ENCODE results near the gene ITPR1. TPM values are rescaled to one million over a fixed set of nuclear protein-coding genes. Genes with fewer than 3 reads are reported as not detected.

The ITPR1 gene
- total and polyA plus RNA-seq, 5 experiments from 2014 or later, result 8.3 to 80.4 (median 10.6) TPM

DNA sequence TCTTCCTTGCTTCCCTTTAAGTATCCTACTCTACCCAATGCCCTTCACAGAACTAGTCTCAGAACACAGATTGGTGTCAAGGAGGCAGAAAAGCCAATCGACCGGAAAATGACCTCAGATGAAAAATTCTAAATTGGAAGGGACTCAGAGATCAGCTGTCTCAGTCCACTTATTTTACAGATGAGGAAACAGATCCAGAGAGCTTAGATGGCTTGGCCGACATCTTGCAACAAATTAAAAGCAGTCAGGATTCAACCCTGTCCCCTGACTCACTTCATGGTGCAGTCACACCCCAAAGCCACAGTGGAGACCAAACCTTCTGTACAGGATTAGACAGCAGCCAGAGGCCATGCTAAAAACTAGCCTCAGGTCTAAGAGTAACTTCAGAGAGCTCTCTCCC lies 316.8 kb downstream of the ITPR1 start:
- POLR2A ChIA-PET, result no interaction called here
- DNase-seq (no peak), ATAC-seq (no peak)
- Mint-ChIP-seq H3K9me3 (no peaks in the 10 kb centered on the region), H3K4me3 (no peak overlapping the region), H3K36me3 (peaks cover 10 to 75% (median 16%) of the 10 kb centered on the region in 3 donors), H3K4me1 (peaks cover 0 to 6% (median 1%) of the 10 kb centered on the region in 4 donors), H3K27me3 (no peaks in the 10 kb centered on the region), H3K27ac (peak overlapping the region in 2 of 10 donors; percentile 4 to 31)

DNA sequence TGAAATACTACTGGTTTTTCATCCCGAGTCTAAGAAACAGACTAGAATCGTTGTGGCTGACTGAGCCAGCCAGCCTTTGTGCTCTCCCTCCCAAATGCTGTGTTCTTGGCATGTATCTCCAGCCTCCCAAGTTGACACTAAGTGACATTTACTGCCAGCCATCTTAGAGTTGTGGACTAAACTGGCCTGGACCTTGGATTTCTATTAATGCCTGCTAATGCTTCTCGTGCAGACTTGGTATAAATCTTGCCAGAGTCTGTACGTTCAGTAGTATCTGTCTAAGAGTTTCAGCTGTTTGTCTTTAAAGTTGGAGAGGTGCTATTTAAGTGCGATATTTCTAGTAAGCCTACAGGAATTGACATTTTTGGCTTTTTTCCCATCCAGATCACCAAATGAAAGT lies 319.4 kb downstream of the ITPR1 start:
- H3K36me3 Mint-ChIP-seq, result peaks cover 21 to 75% (median 30%) of the 10 kb centered on the region in 3 donors
- ATAC-seq, result no peak
- no peaks in the 10 kb centered on the region for H3K27me3 Mint-ChIP-seq
- DNase-seq, result no peak
- H3K4me3 Mint-ChIP-seq, result no peak overlapping the region
- H3K4me1 Mint-ChIP-seq, result peaks cover 0 to 4% (median 0%) of the 10 kb centered on the region in 4 donors
- peaks cover 0 to 4% (median 0%) of the 10 kb centered on the region in 9 donors for H3K9me3 Mint-ChIP-seq
- POLR2A ChIA-PET, result no interaction called here
- H3K27ac Mint-ChIP-seq, result peak overlapping the region in 2 of 10 donors; percentile 22 to 26

DNA sequence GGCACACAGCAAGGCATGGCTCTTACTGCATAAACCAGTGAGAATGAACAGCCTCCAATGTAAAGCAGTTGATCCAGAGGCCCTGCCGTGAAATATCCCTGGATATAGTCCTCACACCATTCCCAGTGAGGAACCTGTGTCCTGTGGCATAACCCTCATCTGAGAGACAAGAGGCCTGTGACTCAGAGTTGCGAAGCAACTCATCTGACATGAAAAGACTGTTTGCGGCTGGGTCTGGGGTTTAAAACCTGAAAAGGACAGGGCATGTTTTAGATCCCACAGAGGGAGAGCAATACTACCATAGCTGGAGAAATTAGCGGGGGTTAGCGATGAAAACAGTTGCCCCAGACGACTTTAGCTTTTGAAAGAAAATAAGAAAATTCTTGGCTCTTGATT lies 320.8 kb downstream of the ITPR1 start:
- no peak overlapping the region for H3K4me3 Mint-ChIP-seq
- ATAC-seq, result no peak
- no peak for DNase-seq
- POLR2A ChIA-PET, result no interaction called here
- peaks cover 0 to 2% (median 0%) of the 10 kb centered on the region in 4 donors for H3K4me1 Mint-ChIP-seq
- H3K36me3 Mint-ChIP-seq, result peaks cover 23 to 75% (median 35%) of the 10 kb centered on the region in 3 donors
- H3K9me3 Mint-ChIP-seq, result peaks cover 0 to 4% (median 0%) of the 10 kb centered on the region in 9 donors
- no peaks in the 10 kb centered on the region for H3K27me3 Mint-ChIP-seq
- peak overlapping the region in 2 of 10 donors; percentile 47 to 59 for H3K27ac Mint-ChIP-seq

DNA sequence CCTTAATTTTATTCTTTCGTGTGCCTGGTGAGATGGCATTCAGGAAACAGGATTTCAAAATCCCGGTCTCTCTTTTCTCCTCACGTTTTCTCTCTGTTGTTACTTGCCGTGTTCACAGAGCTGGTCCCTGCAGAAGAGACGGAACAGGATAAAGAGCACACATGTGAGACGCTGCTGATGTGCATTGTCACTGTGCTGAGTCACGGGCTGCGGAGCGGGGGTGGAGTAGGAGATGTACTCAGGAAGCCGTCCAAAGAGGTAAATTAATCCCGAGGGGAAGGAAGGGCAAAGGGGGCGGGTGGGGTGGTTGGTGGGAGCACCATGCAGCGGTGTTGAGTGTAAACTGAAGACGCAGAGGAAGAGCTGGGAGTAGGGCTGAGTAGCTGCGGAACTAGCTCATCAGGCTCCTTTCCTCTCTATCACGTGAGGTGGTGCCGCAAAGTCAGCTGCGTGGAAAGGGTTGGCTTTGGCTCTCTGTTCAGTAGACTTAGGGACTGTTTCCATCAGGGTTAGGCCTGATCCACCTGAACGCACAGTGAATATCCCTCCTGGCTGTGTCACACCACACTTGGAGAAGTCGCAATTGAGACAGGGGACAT lies 321.3 kb downstream of the ITPR1 start:
- POLR2A ChIA-PET, result no interaction called here
- Mint-ChIP-seq H3K4me3 (no peak overlapping the region), H3K27me3 (no peaks in the 10 kb centered on the region), H3K27ac (peak overlapping the region in 2 of 10 donors; percentile 17 to 47), H3K9me3 (peaks cover 0 to 4% (median 0%) of the 10 kb centered on the region in 9 donors), H3K4me1 (peaks cover 0 to 4% (median 1%) of the 10 kb centered on the region in 4 donors), H3K36me3 (peaks cover 23 to 76% (median 35%) of the 10 kb centered on the region in 3 donors)
- ATAC-seq (no peak), DNase-seq (no peak)

DNA sequence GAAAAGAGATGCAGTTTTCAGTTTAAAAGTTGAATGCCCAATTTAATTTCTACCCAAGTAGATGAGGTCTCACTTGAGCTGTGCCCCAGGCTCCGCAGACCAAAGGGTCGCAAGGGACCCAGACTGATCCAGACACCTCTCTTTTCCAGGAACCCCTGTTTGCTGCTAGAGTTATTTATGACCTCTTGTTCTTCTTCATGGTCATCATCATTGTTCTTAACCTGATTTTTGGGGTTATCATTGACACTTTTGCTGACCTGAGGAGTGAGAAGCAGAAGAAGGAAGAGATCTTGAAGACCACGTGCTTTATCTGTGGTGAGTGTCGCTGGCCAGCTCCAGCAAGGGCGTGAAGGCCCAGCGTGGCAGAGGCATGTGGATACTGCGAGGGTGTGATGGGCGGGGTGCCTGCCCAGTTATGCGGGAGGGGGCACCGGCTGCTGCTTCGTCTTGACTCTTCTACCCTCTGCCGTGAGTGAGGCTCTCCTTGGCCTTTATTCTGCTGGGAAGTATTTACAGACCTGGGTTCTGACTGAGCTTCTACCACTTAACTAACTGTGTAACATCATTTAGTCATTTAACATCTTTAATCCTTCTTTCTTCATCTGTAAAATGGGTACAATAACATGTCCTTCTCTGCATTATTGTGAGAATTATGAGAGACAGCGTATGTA lies 321.9 kb downstream of the ITPR1 start:
- DNase-seq, result no peak
- H3K27me3 Mint-ChIP-seq, result no peaks in the 10 kb centered on the region
- H3K27ac Mint-ChIP-seq, result peak overlapping the region in 4 of 10 donors; percentile 4 to 47 (median 22)
- H3K9me3 Mint-ChIP-seq, result peaks cover 0 to 4% (median 0%) of the 10 kb centered on the region in 9 donors
- H3K4me1 Mint-ChIP-seq, result peaks cover under 1 to 8% (median 5%) of the 10 kb centered on the region in 4 donors
- no peak overlapping the region for H3K4me3 Mint-ChIP-seq
- H3K36me3 Mint-ChIP-seq, result peaks cover 23 to 74% (median 35%) of the 10 kb centered on the region in 3 donors
- no peak for ATAC-seq
- POLR2A ChIA-PET, result no interaction called here

DNA sequence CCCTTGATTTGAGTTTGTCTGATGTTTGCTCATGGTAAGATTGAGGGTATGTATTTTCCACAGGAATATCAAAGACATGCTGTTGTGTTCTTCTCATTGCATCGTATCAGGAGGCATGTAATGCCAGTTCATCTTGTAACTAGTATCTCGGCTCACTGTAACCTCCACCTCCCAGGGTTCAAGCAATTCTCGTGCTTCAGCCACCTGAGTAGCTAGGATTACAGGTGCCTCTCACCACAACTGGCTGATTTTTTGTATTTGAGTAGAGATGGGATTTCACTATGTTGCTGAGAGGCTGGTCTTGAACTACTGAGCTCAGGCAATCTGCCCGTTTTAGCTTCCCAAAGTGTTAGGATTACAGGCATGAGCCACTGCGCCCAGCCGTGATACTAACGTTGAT lies 323.2 kb downstream of the ITPR1 start:
- Mint-ChIP-seq H3K27ac (peak overlapping the region in 2 of 10 donors; percentile 4 to 18), H3K27me3 (no peaks in the 10 kb centered on the region), H3K4me1 (peaks cover 13 to 20% (median 15%) of the 10 kb centered on the region in 4 donors), H3K4me3 (no peak overlapping the region), H3K9me3 (peaks cover 0 to 4% (median 0%) of the 10 kb centered on the region in 9 donors), H3K36me3 (peaks cover 20 to 76% (median 35%) of the 10 kb centered on the region in 3 donors)
- POLR2A ChIA-PET, result no interaction called here
- ATAC-seq (no peak), DNase-seq (no peak)

DNA sequence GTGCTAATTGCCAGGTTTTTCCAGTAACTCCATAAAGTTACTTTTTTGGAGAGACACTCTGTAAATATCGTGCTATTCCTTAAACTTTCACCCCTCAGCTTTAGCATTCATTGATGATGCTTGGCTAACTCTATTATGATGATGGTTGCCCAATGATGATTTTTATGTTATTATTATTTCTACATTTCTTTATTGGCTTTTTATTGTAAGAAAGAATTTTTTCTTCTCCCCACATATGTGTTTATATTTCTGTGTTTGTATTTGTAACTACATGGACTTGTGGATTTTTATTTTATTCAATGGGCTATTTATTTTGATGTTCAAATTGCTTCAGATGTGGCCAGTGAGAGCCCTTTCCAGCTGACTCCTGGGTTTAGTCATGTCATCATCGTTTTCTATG lies 323.6 kb downstream of the ITPR1 start:
- peak overlapping the region in 1 of 10 donors; percentile 54 for H3K27ac Mint-ChIP-seq
- POLR2A ChIA-PET, result no interaction called here

DNA sequence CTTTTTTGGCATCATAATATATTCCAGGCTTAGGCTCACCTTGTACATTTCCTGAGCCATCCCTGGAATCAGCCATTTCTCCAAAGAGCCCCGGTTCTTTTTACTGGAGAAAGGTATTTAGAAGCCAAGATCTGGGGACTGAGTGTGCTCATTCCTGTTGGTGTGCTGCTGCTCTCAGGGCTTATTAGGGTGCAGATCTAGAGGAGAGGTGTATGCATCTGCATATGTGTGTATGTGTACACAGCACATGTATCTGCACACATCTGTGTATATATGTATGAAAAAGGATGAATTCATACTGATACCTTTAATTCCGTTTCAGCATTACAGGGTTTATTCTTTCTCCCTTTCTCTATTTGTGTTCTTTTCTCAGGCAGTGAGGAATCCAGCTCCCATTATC lies 324.0 kb downstream of the ITPR1 start:
- ATAC-seq (no peak), DNase-seq (no peak)
- H3K4me1 Mint-ChIP-seq, result peaks cover 21 to 29% (median 24%) of the 10 kb centered on the region in 4 donors
- POLR2A ChIA-PET, result no interaction called here
- H3K36me3 Mint-ChIP-seq, result peaks cover 15 to 69% (median 35%) of the 10 kb centered on the region in 3 donors
- H3K4me3 Mint-ChIP-seq, result no peak overlapping the region
- H3K9me3 Mint-ChIP-seq, result peaks cover 0 to 4% (median 0%) of the 10 kb centered on the region in 9 donors
- H3K27ac Mint-ChIP-seq, result peak overlapping the region in 4 of 10 donors; percentile 16 to 54 (median 32)
- no peaks in the 10 kb centered on the region for H3K27me3 Mint-ChIP-seq

More for the DNA sequence above, 323.6 kb downstream of the ITPR1 start:
- H3K27me3 Mint-ChIP-seq, result no peaks in the 10 kb centered on the region
- DNase-seq (no peak), ATAC-seq (no peak)
- peaks cover 17 to 25% (median 20%) of the 10 kb centered on the region in 4 donors for H3K4me1 Mint-ChIP-seq
- H3K4me3 Mint-ChIP-seq, result no peak overlapping the region
- peaks cover 16 to 72% (median 35%) of the 10 kb centered on the region in 3 donors for H3K36me3 Mint-ChIP-seq
- peaks cover 0 to 4% (median 0%) of the 10 kb centered on the region in 9 donors for H3K9me3 Mint-ChIP-seq

DNA sequence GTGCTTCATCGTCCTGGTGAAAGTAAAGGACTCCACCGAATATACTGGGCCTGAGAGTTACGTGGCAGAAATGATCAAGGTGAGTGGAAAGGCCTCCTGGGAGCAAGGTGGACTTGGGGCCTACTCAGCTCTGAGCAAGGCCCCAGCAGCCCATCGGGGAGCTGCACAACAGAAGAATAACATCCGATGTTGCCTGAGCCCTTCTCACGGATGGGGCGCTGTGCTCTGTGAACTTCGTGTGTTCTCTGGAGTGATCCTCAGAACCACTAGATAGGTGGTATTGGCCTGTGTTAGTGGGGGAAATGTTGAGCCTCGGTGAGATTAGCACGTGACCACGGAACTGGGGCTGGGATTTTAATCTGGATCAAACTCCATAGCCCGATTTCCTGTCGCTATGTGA lies 325.0 kb downstream of the ITPR1 start:
- Mint-ChIP-seq H3K4me1 (peaks cover 28 to 39% (median 32%) of the 10 kb centered on the region in 4 donors), H3K27me3 (no peaks in the 10 kb centered on the region), H3K9me3 (peaks cover 0 to 4% (median 0%) of the 10 kb centered on the region in 9 donors), H3K36me3 (peaks cover 15 to 59% (median 35%) of the 10 kb centered on the region in 3 donors), H3K27ac (peak overlapping the region in 3 of 10 donors; percentile 31 to 59 (median 31)), H3K4me3 (no peak overlapping the region)
- ATAC-seq (no peak), DNase-seq (no peak)
- POLR2A ChIA-PET, result no interaction called here

DNA sequence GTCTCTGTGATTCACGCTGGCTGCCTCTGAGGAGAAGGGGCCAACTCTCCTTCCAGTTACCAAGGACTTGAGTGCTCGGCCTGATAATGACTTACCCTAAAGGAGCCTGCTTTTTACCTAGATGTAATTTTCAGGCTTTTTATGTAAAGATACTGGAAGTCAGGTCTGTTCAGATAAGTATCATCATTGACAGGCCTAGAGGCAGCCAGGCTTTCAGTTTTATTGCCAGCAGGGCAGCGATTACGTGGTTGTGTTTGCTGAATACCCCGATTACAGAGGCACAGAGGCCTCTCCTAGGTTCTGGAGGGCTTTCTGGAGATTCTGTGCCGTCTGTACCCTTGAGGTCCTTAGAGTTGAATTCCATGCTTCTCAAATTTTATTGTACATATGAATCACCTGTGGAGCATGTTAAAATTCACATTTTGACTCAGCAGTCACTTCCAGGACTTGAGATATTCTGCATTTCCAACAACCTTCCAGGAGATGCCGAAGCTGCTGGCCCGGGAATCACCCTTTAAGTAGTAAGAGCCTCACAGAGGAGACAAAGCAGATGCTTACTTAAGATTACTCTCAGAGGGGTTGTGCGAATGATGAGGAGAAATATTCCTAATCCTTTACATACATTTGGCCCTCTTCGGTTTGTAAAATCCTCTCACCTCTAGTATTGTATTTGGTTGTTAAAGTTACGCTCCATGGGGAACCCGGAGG lies 326.0 kb downstream of the ITPR1 start:
- POLR2A ChIA-PET, result no interaction called here
- Mint-ChIP-seq H3K27me3 (no peaks in the 10 kb centered on the region), H3K36me3 (peaks cover 10 to 49% (median 30%) of the 10 kb centered on the region in 3 donors), H3K27ac (peak overlapping the region; percentile 15 to 98 (median 56)), H3K4me1 (peaks cover 34 to 49% (median 40%) of the 10 kb centered on the region in 4 donors), H3K9me3 (peaks cover 0 to 4% (median 0%) of the 10 kb centered on the region in 9 donors), H3K4me3 (no peak overlapping the region)
- no peak for DNase-seq
- no peak for ATAC-seq

DNA sequence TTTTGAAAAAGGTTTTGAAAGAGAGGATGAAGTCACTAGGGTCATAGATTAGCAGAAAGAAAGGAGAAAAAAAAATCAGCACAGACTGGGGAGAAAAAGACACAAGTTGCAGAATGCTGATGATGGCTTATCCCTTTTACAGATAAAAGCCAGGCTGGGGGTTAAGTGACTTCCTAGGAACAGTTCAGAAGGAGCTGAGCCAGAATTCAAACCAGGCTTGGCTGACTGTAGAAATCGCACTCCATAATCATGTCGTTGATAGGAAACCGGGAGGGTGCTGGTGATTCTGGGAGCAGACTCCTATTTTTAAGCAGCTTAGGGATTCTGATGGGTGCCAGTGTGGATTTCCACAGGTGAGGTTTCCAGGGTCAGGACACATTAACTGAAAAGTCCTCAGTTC lies 326.6 kb downstream of the ITPR1 start:
- Mint-ChIP-seq H3K27me3 (no peaks in the 10 kb centered on the region), H3K4me1 (peaks cover 32 to 55% (median 45%) of the 10 kb centered on the region in 4 donors), H3K4me3 (no peak overlapping the region), H3K27ac (peak overlapping the region; percentile 15 to 98 (median 82)), H3K36me3 (peaks cover 10 to 43% (median 31%) of the 10 kb centered on the region in 3 donors), H3K9me3 (peaks cover 0 to 4% (median 0%) of the 10 kb centered on the region in 9 donors)
- POLR2A ChIA-PET, result no interaction called here
- DNase-seq, result no peak
- ATAC-seq, result no peak

DNA sequence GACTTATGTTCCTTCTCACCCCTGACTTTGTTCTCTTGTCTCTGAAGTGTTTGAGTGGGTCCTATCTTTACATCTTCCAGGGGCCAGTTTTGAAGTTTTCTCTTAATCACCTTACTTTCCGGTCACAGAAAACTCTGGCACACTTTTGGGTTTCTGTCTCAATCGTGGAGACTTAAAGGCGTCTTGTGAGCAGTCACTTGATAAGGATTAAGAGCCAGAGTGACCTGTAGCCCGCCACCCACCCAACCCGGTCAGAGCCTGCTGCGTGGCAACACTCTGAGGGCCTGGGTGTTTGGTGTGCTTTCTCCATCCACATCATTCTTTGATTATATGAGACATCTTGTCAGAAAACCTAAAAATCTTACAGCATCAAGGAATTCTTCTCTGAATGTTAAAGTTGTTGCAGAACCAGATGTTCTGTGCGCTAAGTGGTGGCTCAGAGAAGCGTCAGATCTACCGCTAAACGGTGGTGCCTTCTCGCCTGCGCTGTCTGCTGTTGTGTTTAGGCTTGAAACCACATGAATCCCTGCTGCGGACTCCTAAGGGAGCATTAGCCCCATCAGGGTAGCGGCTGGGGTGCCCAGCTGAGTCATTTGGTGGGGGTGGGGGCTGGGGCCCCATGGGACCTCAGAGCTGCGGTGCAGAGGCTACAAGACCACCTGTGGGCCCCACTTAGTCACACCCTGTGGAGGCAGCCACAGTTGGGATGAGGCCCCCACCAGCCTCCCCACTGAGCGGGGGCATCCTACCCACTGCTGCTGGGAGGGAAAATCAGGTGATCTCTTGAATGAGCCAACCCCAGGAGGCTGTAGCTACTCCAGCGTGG lies 327.4 kb downstream of the ITPR1 start:
- no peaks in the 10 kb centered on the region for H3K27me3 Mint-ChIP-seq
- DNase-seq (peak in 3 of 10 donors; percentile 12 to 27 (median 16)), ATAC-seq (no peak)
- peaks cover 10 to 35% (median 25%) of the 10 kb centered on the region in 3 donors for H3K36me3 Mint-ChIP-seq
- peak overlapping the region in 5 of 10 donors; percentile 24 to 60 (median 32) for H3K4me3 Mint-ChIP-seq
- peaks cover 36 to 62% (median 53%) of the 10 kb centered on the region in 4 donors for H3K4me1 Mint-ChIP-seq
- POLR2A ChIA-PET, result interaction anchor here (2.0 kb wide), 1 partner anchor 10 kb away, joined by 8 read pairs; no protein-coding TSS in a partner anchor
- peak overlapping the region; percentile 65 to 98 (median 92) for H3K27ac Mint-ChIP-seq
- H3K9me3 Mint-ChIP-seq, result peaks cover 0 to 4% (median 0%) of the 10 kb centered on the region in 9 donors

All from naive thymus-derived CD8-positive, alpha-beta T cell (primary cell).